ENCODE data around the gene EFCAB5. TPM values are rescaled to one million over a fixed set of nuclear protein-coding genes. Genes with fewer than 3 reads are reported as not detected.

The EFCAB5 gene
- total and polyA plus RNA-seq, 12 donors = 0.03 to 1.4 (median 0.19) TPM; not detected in 6

DNA sequence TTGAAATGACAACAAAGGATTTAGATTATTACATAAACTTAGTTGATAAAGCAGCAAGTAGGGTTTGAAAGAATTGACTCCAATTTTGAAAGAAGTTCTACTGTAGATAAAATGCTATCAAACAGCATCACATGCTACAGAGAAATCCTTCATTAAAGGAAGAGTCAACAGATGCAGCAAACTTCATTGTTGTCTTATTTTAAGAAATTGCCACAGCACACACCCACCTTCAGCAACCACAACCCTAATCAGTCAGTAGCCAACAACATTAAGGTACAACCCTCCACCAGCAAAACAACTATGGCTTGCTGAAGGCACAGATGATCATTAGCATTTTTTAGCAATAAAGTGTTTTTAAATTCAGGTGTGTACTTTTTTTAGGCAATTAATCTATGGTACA lies 100.1 kb downstream of the EFCAB5 start:
- Histone ChIP-seq H3K9me3 (replicated peaks in 1 of 3) (no peaks in the 10 kb centered on the region), H3K27ac (no peak overlapping the region), H3K4me1 (replicated peaks in 1 of 2) (no peaks in the 10 kb centered on the region), H3K36me3 (replicated peaks in 1 of 2) (no peaks in the 10 kb centered on the region), H3K27me3 (no peaks in the 10 kb centered on the region), H3K4me3 (no peak overlapping the region)
- intact Hi-C loops (cut with DNase I) = no loop called here
- DNase-seq = no peak
- TF ChIP-seq, protein P1, sequence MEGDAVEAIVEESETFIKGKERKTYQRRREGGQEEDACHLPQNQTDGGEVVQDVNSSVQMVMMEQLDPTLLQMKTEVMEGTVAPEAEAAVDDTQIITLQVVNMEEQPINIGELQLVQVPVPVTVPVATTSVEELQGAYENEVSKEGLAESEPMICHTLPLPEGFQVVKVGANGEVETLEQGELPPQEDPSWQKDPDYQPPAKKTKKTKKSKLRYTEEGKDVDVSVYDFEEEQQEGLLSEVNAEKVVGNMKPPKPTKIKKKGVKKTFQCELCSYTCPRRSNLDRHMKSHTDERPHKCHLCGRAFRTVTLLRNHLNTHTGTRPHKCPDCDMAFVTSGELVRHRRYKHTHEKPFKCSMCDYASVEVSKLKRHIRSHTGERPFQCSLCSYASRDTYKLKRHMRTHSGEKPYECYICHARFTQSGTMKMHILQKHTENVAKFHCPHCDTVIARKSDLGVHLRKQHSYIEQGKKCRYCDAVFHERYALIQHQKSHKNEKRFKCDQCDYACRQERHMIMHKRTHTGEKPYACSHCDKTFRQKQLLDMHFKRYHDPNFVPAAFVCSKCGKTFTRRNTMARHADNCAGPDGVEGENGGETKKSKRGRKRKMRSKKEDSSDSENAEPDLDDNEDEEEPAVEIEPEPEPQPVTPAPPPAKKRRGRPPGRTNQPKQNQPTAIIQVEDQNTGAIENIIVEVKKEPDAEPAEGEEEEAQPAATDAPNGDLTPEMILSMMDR (IDR thresholded peaks at IDR 0.05) = no peak
- TF ChIP-seq POLR2A (IDR thresholded peaks at IDR 0.05) = no peak

DNA sequence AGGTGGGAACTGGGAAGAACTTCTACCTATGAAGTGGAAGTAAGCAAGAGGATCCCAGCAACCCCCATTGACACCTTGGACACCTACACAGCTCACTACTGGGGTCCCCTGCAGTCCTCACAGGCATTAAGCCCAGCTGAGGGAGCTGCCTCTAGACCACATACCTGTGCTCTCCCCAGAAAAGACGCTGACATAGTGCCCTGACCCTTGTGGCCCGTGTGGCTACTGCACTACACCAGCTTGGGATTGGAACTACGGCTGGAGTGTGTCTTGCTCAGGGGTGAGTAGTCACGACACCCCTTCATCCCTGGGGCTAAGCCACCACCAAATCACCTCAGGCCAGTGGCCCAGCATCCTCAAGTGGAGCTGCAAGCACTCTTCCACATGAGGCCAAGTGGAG lies 120.9 kb downstream of the EFCAB5 start:
- no peaks in the 10 kb centered on the region for H3K4me1 ChIP-seq (replicated peaks in 1 of 2)
- H3K27me3 ChIP-seq = peaks cover 7% of the 10 kb centered on the region
- peaks cover 0 to 15% (median 7%) of the 10 kb centered on the region in 3 donors for H3K9me3 ChIP-seq (replicated peaks in 1 of 3)
- intact Hi-C loops (cut with DNase I) = no loop called here
- no peak overlapping the region for H3K27ac ChIP-seq
- DNase-seq = no peak
- no peaks in the 10 kb centered on the region for H3K36me3 ChIP-seq (replicated peaks in 1 of 2)
- TF ChIP-seq POLR2A (IDR thresholded peaks at IDR 0.05) = no peak
- TF ChIP-seq, protein P1 (IDR thresholded peaks at IDR 0.05) = no peak
- WGBS, 4 donors = 60 to 73% (median 67%) methylated on average over 4 of the region's 4 CpGs
- H3K4me3 ChIP-seq = no peak overlapping the region

DNA sequence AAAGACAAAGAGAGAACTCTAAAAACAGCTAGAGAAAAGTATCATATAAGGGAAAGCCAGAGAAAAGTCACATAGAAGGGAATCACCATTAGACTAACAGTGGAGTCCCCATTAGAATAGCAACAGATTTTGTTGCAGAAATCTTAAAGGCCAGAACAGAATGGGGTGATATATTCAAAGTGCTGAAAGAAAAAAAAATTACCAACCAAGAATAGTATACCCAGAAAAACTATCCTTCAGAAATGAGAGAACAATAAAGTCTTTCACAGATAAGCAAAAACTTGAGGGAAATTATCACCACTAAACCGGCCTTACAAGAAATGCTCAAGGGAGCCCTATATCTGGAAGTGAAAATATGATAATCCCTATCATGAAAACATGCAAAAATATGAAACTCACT lies 123.3 kb downstream of the EFCAB5 start:
- H3K27me3 ChIP-seq = peaks cover 7% of the 10 kb centered on the region
- no peak for DNase-seq
- no peak overlapping the region for H3K27ac ChIP-seq
- peaks cover 0 to 15% (median 7%) of the 10 kb centered on the region in 3 donors for H3K9me3 ChIP-seq (replicated peaks in 1 of 3)
- intact Hi-C loops (cut with DNase I) = no loop called here
- no peak overlapping the region for H3K4me3 ChIP-seq
- no peaks in the 10 kb centered on the region for H3K4me1 ChIP-seq (replicated peaks in 1 of 2)
- TF ChIP-seq, protein P1 (IDR thresholded peaks at IDR 0.05) = no peak
- TF ChIP-seq POLR2A (IDR thresholded peaks at IDR 0.05) = no peak
- H3K36me3 ChIP-seq (replicated peaks in 1 of 2) = no peaks in the 10 kb centered on the region
- 69 to 87% (median 78%) methylated on average over 1 of the region's 1 CpG for WGBS, 4 donors

DNA sequence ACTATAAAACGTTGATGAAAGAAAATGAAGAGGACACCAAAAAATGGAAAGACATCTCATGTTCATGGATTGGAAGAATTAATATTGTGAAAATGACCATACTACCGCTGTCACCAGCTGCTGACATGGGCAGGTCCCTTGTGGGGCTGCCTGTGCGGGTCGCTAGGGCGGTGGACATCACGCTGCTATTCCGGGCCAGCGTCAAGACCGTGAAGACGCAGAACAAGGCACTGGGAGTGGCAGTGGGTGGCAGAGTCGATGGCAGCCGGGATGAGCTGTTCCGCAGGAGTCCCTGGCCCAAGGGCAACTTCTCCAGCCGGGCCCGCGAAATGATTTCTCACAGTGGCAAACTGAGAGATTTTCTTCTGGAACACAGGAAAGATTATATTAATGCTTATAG lies 127.0 kb downstream of the EFCAB5 start:
- Histone ChIP-seq H3K27me3 (no peaks in the 10 kb centered on the region), H3K27ac (no peak overlapping the region), H3K4me3 (no peak overlapping the region), H3K4me1 (replicated peaks in 1 of 2) (no peaks in the 10 kb centered on the region), H3K9me3 (replicated peaks in 1 of 3) (peaks cover 0 to 15% (median 7%) of the 10 kb centered on the region in 3 donors), H3K36me3 (replicated peaks in 1 of 2) (no peaks in the 10 kb centered on the region)
- WGBS, 4 donors = 87 to 94% (median 91%) methylated on average over 15 to 16 of the region's 16 CpGs
- TF ChIP-seq, protein P1 (IDR thresholded peaks at IDR 0.05) = no peak
- no peak for TF ChIP-seq POLR2A (IDR thresholded peaks at IDR 0.05)
- no peak for DNase-seq
- intact Hi-C loops (cut with DNase I) = no loop called here

Measured in adrenal gland (tissue), 12 donors.